ENCODE measurements around the gene ZNF138.

- TF ChIP-seq TAF1 (IDR thresholded peaks at IDR 0.05; ENCODE audit: low read depth, low read length), result no peak
- no peak for TF ChIP-seq GTF2F1 (IDR thresholded peaks at IDR 0.05; ENCODE audit: borderline replicate concordance, low read depth, low read length)
- TF ChIP-seq, protein P1, sequence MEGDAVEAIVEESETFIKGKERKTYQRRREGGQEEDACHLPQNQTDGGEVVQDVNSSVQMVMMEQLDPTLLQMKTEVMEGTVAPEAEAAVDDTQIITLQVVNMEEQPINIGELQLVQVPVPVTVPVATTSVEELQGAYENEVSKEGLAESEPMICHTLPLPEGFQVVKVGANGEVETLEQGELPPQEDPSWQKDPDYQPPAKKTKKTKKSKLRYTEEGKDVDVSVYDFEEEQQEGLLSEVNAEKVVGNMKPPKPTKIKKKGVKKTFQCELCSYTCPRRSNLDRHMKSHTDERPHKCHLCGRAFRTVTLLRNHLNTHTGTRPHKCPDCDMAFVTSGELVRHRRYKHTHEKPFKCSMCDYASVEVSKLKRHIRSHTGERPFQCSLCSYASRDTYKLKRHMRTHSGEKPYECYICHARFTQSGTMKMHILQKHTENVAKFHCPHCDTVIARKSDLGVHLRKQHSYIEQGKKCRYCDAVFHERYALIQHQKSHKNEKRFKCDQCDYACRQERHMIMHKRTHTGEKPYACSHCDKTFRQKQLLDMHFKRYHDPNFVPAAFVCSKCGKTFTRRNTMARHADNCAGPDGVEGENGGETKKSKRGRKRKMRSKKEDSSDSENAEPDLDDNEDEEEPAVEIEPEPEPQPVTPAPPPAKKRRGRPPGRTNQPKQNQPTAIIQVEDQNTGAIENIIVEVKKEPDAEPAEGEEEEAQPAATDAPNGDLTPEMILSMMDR (IDR thresholded peaks at IDR 0.05; ENCODE audit: control extremely low read depth in 1 of 3, insufficient read depth in 1 of 3, low read depth in 1 of 3, low read length in 3 of 3), result no peak
- no peak for TF ChIP-seq POLR2AphosphoS5 (IDR thresholded peaks at IDR 0.05; ENCODE audit: low read depth, low read length)
- TF ChIP-seq, protein P2, sequence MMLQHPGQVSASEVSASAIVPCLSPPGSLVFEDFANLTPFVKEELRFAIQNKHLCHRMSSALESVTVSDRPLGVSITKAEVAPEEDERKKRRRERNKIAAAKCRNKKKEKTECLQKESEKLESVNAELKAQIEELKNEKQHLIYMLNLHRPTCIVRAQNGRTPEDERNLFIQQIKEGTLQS (IDR thresholded peaks at IDR 0.05; ENCODE audit: insufficient read depth, low read depth, low read length), result no peak
- no peak for TF ChIP-seq CREB1 (IDR thresholded peaks at IDR 0.05)
Observed at GRCh38 chr7:64877714-64878610, 83.7 kb downstream of the ZNF138 start.
